Measurements from ENCODE around the gene TMC6. TPM values are rescaled to one million over a fixed set of nuclear protein-coding genes. Genes with fewer than 3 reads are reported as not detected.

The TMC6 gene
- total and polyA plus RNA-seq, 2 of the 4 experiments (the other 2 are of a cell fraction), result 0.19 TPM; not detected in 1

- Histone ChIP-seq H2AK9ac (replicated peaks; ENCODE audit: low read depth, low read length, poor library complexity) (no peak overlapping the region), H2BK20ac (ENCODE audit: low read depth, low read length) (no peak overlapping the region), H4K5ac (ENCODE audit: low read depth, low read length) (no peak overlapping the region), H3K36me3 (ENCODE audit: control insufficient read depth, insufficient read depth, low read length) (no peaks in the 10 kb centered on the region), H2BK15ac (ENCODE audit: low read depth, low read length) (no peak overlapping the region), H3K4me1 (ENCODE audit: control insufficient read depth, insufficient read depth, low read length) (no peaks in the 10 kb centered on the region), H3K4ac (ENCODE audit: low read depth, low read length) (no peak overlapping the region), H3K9me3 (ENCODE audit: control insufficient read depth, insufficient read depth, low read length) (no peaks in the 10 kb centered on the region), H4K91ac (ENCODE audit: insufficient read depth, low read depth, low read length) (no peak overlapping the region), H3K4me2 (ENCODE audit: low read depth, low read length) (no peak overlapping the region), H4K8ac (ENCODE audit: low read depth in 2 of 2, low read length in 2 of 2) (no peak overlapping the region), H4K20me1 (ENCODE audit: insufficient read depth, low read length) (no peaks in the 10 kb centered on the region), H3K14ac (replicated peaks; ENCODE audit: low read depth, low read length) (no peak overlapping the region), H2AK5ac (ENCODE audit: low read depth, low read length) (no peak overlapping the region), H3K9me1 (ENCODE audit: insufficient read depth, low read length) (no peaks in the 10 kb centered on the region), H2AFZ (replicated peaks; ENCODE audit: low read length, poor library complexity) (no peak overlapping the region), H3K18ac (ENCODE audit: low read depth, low read length) (no peak overlapping the region), H2BK120ac (ENCODE audit: low read depth, low read length) (no peak overlapping the region), H3K56ac (ENCODE audit: extremely low read depth, insufficient read depth, low read length) (no peak overlapping the region), H3K23ac (ENCODE audit: low read depth, low read length) (no peak overlapping the region), H3K27ac (ENCODE audit: insufficient read depth, low read length) (no peak overlapping the region), H2BK5ac (ENCODE audit: low read depth, low read length, poor library complexity, severe bottlenecking) (no peak overlapping the region), H3K4me3 (ENCODE audit: insufficient read depth, low read depth, low read length) (no peak overlapping the region), H3K9ac (ENCODE audit: low read depth, low read length) (no peak overlapping the region), H3K79me1 (ENCODE audit: low read depth in 1 of 2, low read length in 2 of 2) (no peaks in the 10 kb centered on the region), H3K27me3 (ENCODE audit: control insufficient read depth, insufficient read depth, low read length) (no peaks in the 10 kb centered on the region; the same call in 1 of the 2 replicates)
- DNase-seq (no peak), ATAC-seq (ENCODE audit: low read depth) (no peak)
- intact Hi-C loops (cut with micrococcal nuclease), result no loop called here
- no TSS peak for BruUV-seq (replicated peaks)
- dilution Hi-C loops (cut with HindIII; ENCODE audit: low sequenced_read_pairs, unreplicated experiment), result no loop called here
- POLR2A ChIA-PET (ENCODE audit: unreplicated experiment), result no interaction called here
- in situ Hi-C loops (cut with MboI; ENCODE audit: low sequenced_read_pairs), result no loop called here
- TF ChIP-seq RFX5 (IDR thresholded peaks at IDR 0.05; ENCODE audit: low read depth, low read length) (no peak), CHD1 (IDR thresholded peaks at IDR 0.05; ENCODE audit: low read depth, low read length) (no peak), MAZ (IDR thresholded peaks at IDR 0.05; ENCODE audit: borderline replicate concordance, low read depth, low read length) (no peak), FOS (IDR thresholded peaks at IDR 0.05; ENCODE audit: low read depth, low read length) (no peak), RCOR1 (IDR thresholded peaks at IDR 0.05; ENCODE audit: insufficient replicate concordance, low read length) (no peak), POLR2A (IDR thresholded peaks at IDR 0.05; ENCODE audit: low read depth, low read length) (no peak), CTCF (conservative IDR thresholded peaks at IDR 0.05; ENCODE audit: low read depth, low read length) (no peak), CEBPB (IDR thresholded peaks at IDR 0.05; ENCODE audit: low read depth, low read length) (no peak), BHLHE40 (IDR thresholded peaks at IDR 0.05; ENCODE audit: low read depth, low read length) (no peak), NFE2L2 (IDR thresholded peaks at IDR 0.05; ENCODE audit: low read depth, low read length) (no peak), MXI1 (IDR thresholded peaks at IDR 0.05; ENCODE audit: borderline replicate concordance, low read depth, low read length) (no peak), USF2 (IDR thresholded peaks at IDR 0.05; ENCODE audit: low read depth, low read length) (no peak), SMC3 (IDR thresholded peaks at IDR 0.05; ENCODE audit: low read depth, low read length) (no peak), ELK1 (IDR thresholded peaks at IDR 0.05; ENCODE audit: borderline replicate concordance, low read depth, low read length) (no peak), RAD21 (IDR thresholded peaks at IDR 0.05; ENCODE audit: low read length) (no peak), MAFK (IDR thresholded peaks at IDR 0.05; ENCODE audit: low read depth, low read length) (no peak)
- CTCF ChIA-PET, result no interaction called here
- 57% methylated on average over 1 of the region's 7 CpGs; no CpG with 5 or more reads in 1 of the 2 experiments for WGBS, 2 experiments (ENCODE audit: extremely low coverage in 2 of 2, insufficient read length in 1 of 2)
Measured at GRCh38 chr17:78151514-78152008, 23.0 kb upstream of the TMC6 start.

All from IMR-90 (cell line).